K562 (cell line): ENCODE measurements around the gene CALML3. TPM values are rescaled to one million over a fixed set of nuclear protein-coding genes. Genes with fewer than 3 reads are reported as not detected.

Source experiments
- CBFA2T3 ChIP-seq: fragments of 450-650 bp; IDR thresholded peaks from 2 replicates; pipeline ENCODE4 v1.6.1; 2017
- CBX5 ChIP-seq: IDR thresholded peaks from 2 replicates; pipeline ENCODE4 v1.6.1; 2014; ENCODE audit warnings: low read depth, borderline replicate concordance
- CXXC5 ChIP-seq: fragments of 250-450 bp; sonication (Bioruptor Pico); IDR thresholded peaks from 2 replicates; pipeline ENCODE4 v1.8.0; 2022; ENCODE audit warnings: inconsistent platforms, mild to moderate bottlenecking, moderate library complexity
- GABPB2 ChIP-seq: fragments of 250-450 bp; sonication (Bioruptor Pico); conservative IDR thresholded peaks from 2 replicates; pipeline ENCODE4 v1.5.1; 2021; ENCODE audit warnings: mild to moderate bottlenecking
- KLF10 ChIP-seq: fragments of 250-450 bp; sonication (Bioruptor Pico); IDR thresholded peaks from 2 replicates; pipeline ENCODE4 v1.6.1; 2021; ENCODE audit warnings: matching md5 sums
- KLF13 ChIP-seq: fragments of 450-650 bp; IDR thresholded peaks from 2 replicates; pipeline ENCODE4 v1.6.1; 2016; ENCODE audit warnings: missing genetic modification characterization, low read depth, mild to moderate bottlenecking, missing compliant biosample characterization, moderate library complexity, borderline replicate concordance
- LARP7 ChIP-seq: fragments of 450-650 bp; IDR thresholded peaks from 2 replicates; pipeline ENCODE4 v1.6.1; 2016
- POLR2G ChIP-seq: fragments of 200-400 bp; formaldehyde crosslinking; IDR thresholded peaks from 2 replicates; pipeline ENCODE4 v1.6.1; 2017; ENCODE audit warnings: low read depth, mild to moderate bottlenecking, antibody characterized with exemption, low read length, moderate library complexity
- STAG1 ChIP-seq: sonication (generic); formaldehyde crosslinking; IDR thresholded peaks from 2 replicates; pipeline ENCODE4 v1.5.0; 2020; ENCODE audit warnings: missing genetic modification reagents, borderline replicate concordance
- XRCC4 ChIP-seq: IDR thresholded peaks from one replicate; pipeline ENCODE4 v1.6.1; 2011; ENCODE audit not compliant: insufficient read depth, insufficient read length; ENCODE audit errors: extremely low read depth
- ZFP36 ChIP-seq: fragments of 150-350 bp; IDR thresholded peaks from 2 replicates; pipeline ENCODE4 v1.6.1; 2018; ENCODE audit warnings: low read length, low read depth; ENCODE audit not compliant: partially characterized antibody
- ZNF311 ChIP-seq: fragments of 250-450 bp; sonication (Bioruptor Pico); IDR thresholded peaks from 2 replicates; pipeline ENCODE4 v1.4.0; 2020; ENCODE audit warnings: mild to moderate bottlenecking, moderate library complexity
- ZNF778 ChIP-seq: fragments of 450-650 bp; formaldehyde crosslinking; IDR thresholded peaks from 2 replicates; pipeline ENCODE4 v1.4.0; 2020; ENCODE audit warnings: mild to moderate bottlenecking, moderate library complexity
- polyA plus RNA-seq, 8 experiments: library from polyadenylated mRNA; depleted of rRNA in 4 of 8; stranded (reverse) in 5 of 8; unstranded in 3 of 8; fragments of >200 nt; fragmentation: Nextera tagmentation in 2 of 8; fragmentation: Illumina TruSeq in 1 of 8; extraction: Ambion mirVana in 2 of 8; extraction: Trizol in 1 of 8; gene quantifications; 2 replicates each; pipeline versions ENCODE4 v1.2.1 to v1.2.3, GENCODE V29; 2011 to 2014; ENCODE audit warnings: inconsistent platforms in 1 of 8, missing spikeins in 1 of 8
- total RNA-seq, 7 experiments: library from RNA; depleted of rRNA in 6 of 7; stranded (reverse); fragments of >200 nt in 6 of 7; fragmentation: Illumina TruSeq in 2 of 7; extraction: Trizol in 2 of 7; gene quantifications; 2 replicates each; pipeline versions ENCODE4 v1.2.1 to v1.2.3, GENCODE V29; 2011 to 2021; ENCODE audit warnings: low replicate concordance in 1 of 7
- TF ChIP-seq, protein P1 (sequence below): fragments of 450-650 bp; formaldehyde crosslinking; IDR thresholded peaks from 2 replicates; pipeline ENCODE4 v1.4.0; 2022; ENCODE audit warnings: mild to moderate bottlenecking, moderate library complexity
- TF ChIP-seq, protein P2 (sequence below): IDR thresholded peaks from 2 replicates; pipeline ENCODE4 v1.6.1; 2011; ENCODE audit not compliant: insufficient read length; ENCODE audit errors: extremely low read depth
- TF ChIP-seq, protein P3 (sequence below), 2 experiments: fragments of 450-650 bp; conservative IDR thresholded peaks; 2 replicates each; pipeline ENCODE4 v1.6.1; 2017; ENCODE audit warnings: mild to moderate bottlenecking in 2 of 2, moderate library complexity in 2 of 2
- TF ChIP-seq, protein P4 (sequence below): fragments of 250-450 bp; sonication (Bioruptor Pico); IDR thresholded peaks from 2 replicates; pipeline ENCODE4 v1.5.0; 2021
- TF ChIP-seq, protein P5 (sequence below): fragments of 450-650 bp; IDR thresholded peaks from 2 replicates; pipeline ENCODE4 v1.6.1; 2017; ENCODE audit warnings: antibody characterized with exemption, mild to moderate bottlenecking
- TF ChIP-seq, protein P6 (sequence below): sonication (generic); formaldehyde crosslinking; IDR thresholded peaks from 2 replicates; pipeline ENCODE4 v1.8.1; 2022; ENCODE audit warnings: missing genetic modification reagents

CALML3 gene
- total and polyA plus RNA-seq, 9 of the 15 experiments (the other 6 are each of a cell fraction or from before 2014, with no cell fraction given): not detected

DNA sequence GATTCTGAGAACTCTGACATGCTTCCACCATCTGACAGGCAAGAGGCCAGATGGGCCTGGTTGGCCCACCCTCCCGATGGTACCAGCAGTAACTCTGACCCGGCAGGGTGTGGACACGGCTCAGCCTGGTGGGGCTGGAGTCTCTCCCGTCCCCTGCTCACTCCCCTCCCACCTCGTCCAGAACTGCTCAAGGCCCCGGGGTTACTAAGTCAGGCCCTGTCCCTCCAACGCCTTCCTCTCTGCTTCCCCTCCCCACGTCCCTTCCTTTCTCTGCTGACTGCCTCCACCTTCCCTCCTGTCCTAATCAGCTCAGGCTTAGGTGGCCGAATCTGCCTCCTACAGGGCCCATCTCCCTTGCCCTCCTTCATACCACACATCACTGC, 37.9 kb upstream of the CALML3 start (continued):
- TF ChIP-seq KLF13 (tag): no peak
- TF ChIP-seq CXXC5 (CRISPR knock-in tag): peak; percentile 20; the same call in 1 of the 2 replicates
- TF ChIP-seq ZFP36: peak; percentile 38
- TF ChIP-seq CBX5: 0 out of 2 replicates have a peak, but pooled peaks have one; percentile 32
- TF ChIP-seq, protein P1, sequence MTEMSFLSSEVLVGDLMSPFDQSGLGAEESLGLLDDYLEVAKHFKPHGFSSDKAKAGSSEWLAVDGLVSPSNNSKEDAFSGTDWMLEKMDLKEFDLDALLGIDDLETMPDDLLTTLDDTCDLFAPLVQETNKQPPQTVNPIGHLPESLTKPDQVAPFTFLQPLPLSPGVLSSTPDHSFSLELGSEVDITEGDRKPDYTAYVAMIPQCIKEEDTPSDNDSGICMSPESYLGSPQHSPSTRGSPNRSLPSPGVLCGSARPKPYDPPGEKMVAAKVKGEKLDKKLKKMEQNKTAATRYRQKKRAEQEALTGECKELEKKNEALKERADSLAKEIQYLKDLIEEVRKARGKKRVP: no peak
- TF ChIP-seq KLF10 (CRISPR knock-in tag): no peak
- TF ChIP-seq, protein P2, sequence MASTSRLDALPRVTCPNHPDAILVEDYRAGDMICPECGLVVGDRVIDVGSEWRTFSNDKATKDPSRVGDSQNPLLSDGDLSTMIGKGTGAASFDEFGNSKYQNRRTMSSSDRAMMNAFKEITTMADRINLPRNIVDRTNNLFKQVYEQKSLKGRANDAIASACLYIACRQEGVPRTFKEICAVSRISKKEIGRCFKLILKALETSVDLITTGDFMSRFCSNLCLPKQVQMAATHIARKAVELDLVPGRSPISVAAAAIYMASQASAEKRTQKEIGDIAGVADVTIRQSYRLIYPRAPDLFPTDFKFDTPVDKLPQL: no peak
- TF ChIP-seq LARP7: peak; percentile 75; the same call in 1 of the 2 replicates
- TF ChIP-seq, protein P3, sequence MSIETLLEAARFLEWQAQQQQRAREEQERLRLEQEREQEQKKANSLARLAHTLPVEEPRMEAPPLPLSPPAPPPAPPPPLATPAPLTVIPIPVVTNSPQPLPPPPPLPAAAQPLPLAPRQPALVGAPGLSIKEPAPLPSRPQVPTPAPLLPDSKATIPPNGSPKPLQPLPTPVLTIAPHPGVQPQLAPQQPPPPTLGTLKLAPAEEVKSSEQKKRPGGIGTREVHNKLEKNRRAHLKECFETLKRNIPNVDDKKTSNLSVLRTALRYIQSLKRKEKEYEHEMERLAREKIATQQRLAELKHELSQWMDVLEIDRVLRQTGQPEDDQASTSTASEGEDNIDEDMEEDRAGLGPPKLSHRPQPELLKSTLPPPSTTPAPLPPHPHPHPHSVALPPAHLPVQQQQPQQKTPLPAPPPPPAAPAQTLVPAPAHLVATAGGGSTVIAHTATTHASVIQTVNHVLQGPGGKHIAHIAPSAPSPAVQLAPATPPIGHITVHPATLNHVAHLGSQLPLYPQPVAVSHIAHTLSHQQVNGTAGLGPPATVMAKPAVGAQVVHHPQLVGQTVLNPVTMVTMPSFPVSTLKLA (conservative IDR thresholded peaks at IDR 0.05): peak; percentile 22 to 31; a peak in 2 of 4 replicates
- TF ChIP-seq POLR2G: peak; percentile 18
- TF ChIP-seq, protein P4, sequence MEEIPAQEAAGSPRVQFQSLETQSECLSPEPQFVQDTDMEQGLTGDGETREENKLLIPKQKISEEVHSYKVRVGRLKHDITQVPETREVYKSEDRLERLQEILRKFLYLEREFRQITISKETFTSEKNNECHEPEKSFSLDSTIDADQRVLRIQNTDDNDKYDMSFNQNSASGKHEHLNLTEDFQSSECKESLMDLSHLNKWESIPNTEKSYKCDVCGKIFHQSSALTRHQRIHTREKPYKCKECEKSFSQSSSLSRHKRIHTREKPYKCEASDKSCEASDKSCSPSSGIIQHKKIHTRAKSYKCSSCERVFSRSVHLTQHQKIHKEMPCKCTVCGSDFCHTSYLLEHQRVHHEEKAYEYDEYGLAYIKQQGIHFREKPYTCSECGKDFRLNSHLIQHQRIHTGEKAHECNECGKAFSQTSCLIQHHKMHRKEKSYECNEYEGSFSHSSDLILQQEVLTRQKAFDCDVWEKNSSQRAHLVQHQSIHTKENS (CRISPR knock-in tag): no peak
- TF ChIP-seq, protein P5, sequence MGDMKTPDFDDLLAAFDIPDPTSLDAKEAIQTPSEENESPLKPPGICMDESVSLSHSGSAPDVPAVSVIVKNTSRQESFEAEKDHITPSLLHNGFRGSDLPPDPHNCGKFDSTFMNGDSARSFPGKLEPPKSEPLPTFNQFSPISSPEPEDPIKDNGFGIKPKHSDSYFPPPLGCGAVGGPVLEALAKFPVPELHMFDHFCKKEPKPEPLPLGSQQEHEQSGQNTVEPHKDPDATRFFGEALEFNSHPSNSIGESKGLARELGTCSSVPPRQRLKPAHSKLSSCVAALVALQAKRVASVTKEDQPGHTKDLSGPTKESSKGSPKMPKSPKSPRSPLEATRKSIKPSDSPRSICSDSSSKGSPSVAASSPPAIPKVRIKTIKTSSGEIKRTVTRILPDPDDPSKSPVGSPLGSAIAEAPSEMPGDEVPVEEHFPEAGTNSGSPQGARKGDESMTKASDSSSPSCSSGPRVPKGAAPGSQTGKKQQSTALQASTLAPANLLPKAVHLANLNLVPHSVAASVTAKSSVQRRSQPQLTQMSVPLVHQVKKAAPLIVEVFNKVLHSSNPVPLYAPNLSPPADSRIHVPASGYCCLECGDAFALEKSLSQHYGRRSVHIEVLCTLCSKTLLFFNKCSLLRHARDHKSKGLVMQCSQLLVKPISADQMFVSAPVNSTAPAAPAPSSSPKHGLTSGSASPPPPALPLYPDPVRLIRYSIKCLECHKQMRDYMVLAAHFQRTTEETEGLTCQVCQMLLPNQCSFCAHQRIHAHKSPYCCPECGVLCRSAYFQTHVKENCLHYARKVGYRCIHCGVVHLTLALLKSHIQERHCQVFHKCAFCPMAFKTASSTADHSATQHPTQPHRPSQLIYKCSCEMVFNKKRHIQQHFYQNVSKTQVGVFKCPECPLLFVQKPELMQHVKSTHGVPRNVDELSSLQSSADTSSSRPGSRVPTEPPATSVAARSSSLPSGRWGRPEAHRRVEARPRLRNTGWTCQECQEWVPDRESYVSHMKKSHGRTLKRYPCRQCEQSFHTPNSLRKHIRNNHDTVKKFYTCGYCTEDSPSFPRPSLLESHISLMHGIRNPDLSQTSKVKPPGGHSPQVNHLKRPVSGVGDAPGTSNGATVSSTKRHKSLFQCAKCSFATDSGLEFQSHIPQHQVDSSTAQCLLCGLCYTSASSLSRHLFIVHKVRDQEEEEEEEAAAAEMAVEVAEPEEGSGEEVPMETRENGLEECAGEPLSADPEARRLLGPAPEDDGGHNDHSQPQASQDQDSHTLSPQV: 0 out of 2 replicates have a peak, but pooled peaks have one; percentile 11
- TF ChIP-seq CBFA2T3: peak; percentile 18; the same call in 1 of the 2 replicates
- TF ChIP-seq GABPB2 (CRISPR knock-in tag): no peak
- no peak for TF ChIP-seq ZNF311 (CRISPR knock-in tag)
- no peak for TF ChIP-seq ZNF778 (CRISPR knock-in tag)
- TF ChIP-seq, protein P6, sequence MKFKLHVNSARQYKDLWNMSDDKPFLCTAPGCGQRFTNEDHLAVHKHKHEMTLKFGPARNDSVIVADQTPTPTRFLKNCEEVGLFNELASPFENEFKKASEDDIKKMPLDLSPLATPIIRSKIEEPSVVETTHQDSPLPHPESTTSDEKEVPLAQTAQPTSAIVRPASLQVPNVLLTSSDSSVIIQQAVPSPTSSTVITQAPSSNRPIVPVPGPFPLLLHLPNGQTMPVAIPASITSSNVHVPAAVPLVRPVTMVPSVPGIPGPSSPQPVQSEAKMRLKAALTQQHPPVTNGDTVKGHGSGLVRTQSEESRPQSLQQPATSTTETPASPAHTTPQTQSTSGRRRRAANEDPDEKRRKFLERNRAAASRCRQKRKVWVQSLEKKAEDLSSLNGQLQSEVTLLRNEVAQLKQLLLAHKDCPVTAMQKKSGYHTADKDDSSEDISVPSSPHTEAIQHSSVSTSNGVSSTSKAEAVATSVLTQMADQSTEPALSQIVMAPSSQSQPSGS (CRISPR knock-in tag): no peak
- no peak for TF ChIP-seq XRCC4
- TF ChIP-seq STAG1 (CRISPR knock-in tag): no peak
